ENCODE data around the gene UXT. TPM values are rescaled to one million over a fixed set of nuclear protein-coding genes. Genes with fewer than 3 reads are reported as not detected.
"Not testable (repeated sequence)": the region's sequence is repeated elsewhere in the genome, so short reads cannot be mapped to it uniquely, and the experiment has no call there.

Gene UXT
- polyA plus RNA-seq, 3 donors, result 134 to 213 (median 174) TPM

DNA sequence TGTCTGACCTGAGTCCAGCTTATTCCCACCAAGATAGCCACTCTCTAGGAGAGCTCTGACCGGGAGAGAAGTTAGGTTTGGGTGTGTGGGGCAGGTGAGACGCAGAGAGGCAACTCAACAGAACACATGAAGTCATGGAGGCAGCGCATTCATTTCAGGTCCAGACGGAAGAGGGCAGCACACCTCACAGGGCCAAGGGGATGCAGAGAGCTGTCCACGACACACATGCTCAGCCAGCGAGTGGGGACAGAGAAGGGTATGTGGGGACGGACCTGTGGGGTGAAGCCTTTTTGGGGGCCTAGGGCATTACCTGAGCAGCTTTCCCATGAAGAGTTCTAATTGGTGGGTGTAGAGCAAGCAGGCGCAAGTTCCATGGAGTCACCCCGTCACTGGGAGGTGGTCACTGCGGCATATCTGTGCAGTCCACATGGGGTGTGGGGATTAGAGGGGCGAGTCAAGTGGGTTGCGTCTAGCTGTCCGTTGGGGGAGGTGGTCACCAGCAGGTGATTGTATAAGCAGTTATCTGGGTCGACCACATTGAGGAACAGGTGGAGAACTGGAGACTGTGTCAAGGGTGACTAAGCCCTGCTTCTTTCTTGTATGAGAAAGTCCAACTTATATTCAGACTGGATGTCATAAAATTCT lies 24.3 kb upstream of the UXT start:
- no peaks in the 10 kb centered on the region for H3K27me3 ChIP-seq (ENCODE audit: control insufficient read depth in 2 of 2, insufficient read depth in 2 of 2, low read length in 2 of 2)
- H3K27me3 Mint-ChIP-seq (ENCODE audit: low read depth in 3 of 3), result peaks cover 1 to 11% (median 5%) of the 10 kb centered on the region in 3 donors

DNA sequence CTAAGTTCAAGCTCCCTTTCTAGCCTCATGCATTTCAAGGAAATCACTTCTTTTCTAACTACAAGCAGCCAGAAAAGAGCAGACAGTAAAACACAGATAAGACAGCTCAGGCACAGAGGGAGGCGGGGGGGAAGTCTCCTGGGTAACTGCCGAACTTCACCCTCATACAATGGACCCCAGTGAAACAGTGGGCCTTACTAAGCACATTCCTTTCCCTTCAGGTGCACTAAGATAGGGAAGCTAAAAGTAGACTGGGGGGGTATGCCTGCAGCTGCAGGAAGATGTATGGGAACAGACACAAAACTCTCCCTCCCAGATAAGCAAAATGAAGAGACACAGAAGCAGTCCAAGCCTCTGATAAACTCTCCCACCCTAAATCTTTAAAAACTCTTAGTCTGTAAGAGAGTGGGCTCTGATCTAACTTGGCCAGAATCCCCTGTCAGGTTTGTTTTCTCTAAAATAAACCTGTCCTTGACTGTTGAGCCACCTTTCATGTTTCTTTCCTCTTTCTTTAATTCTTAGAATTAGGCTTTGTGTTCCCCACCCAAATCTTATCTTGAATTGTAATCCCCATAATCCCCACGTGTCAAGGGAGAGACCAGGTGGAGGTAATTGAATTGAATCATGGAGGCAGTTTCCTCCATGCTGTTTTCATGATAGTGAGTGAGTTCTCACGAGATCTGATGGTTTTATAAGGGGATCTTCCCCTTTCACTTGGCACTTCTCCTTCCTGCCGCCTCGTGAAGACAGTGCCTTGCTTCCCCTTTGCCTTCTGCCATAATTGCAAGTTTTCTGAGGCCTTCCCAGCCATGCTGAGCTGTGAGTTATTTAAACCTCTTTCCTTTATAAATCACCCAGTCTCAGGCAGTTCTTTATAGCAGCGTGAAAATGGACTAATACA lies 17.2 kb upstream of the UXT start:
- 0% methylated on average over 1 of the region's 7 CpGs for WGBS (ENCODE audit: insufficient coverage)

More for the DNA sequence above, 24.3 kb upstream of the UXT start:
- Histone ChIP-seq H3K9me3 (replicated peaks in 1 of 2; ENCODE audit: control insufficient read depth in 1 of 2, insufficient read depth in 1 of 2, low read length in 2 of 2) (no peaks in the 10 kb centered on the region), H3K9ac (ENCODE audit: insufficient read depth, low read length, poor library complexity, severe bottlenecking) (no peak overlapping the region), H3K4me1 (ENCODE audit: control insufficient read depth in 1 of 2, insufficient read depth in 2 of 2, low read length in 2 of 2) (no peaks in the 10 kb centered on the region), H3K36me3 (replicated peaks in 1 of 2; ENCODE audit: control insufficient read depth in 1 of 2, insufficient read depth in 2 of 2, low read length in 2 of 2) (no peaks in the 10 kb centered on the region), H3K27ac (ENCODE audit: low read depth in 1 of 2, low read length in 2 of 2) (no peak overlapping the region), H3K4me2 (replicated peaks; ENCODE audit: extremely low read depth, low read length, poor library complexity, severe bottlenecking) (no peak overlapping the region), H3K79me2 (ENCODE audit: insufficient read depth, low read length) (no peaks in the 10 kb centered on the region), H4K20me1 (ENCODE audit: insufficient read depth, low read length) (no peaks in the 10 kb centered on the region), H3K4me3 (replicated peaks in 1 of 3; ENCODE audit: low read depth in 2 of 3, low read length in 3 of 3) (no peak overlapping the region), H2AFZ (ENCODE audit: insufficient read depth, low read depth, low read length, poor library complexity, severe bottlenecking) (no peak overlapping the region)
- intact Hi-C loops (cut with micrococcal nuclease), result no loop called here
- Mint-ChIP-seq H3K27ac (no peak overlapping the region), H3K4me3 (no peak overlapping the region), H3K9me3 (peaks cover 0 to 8% (median 0%) of the 10 kb centered on the region in 7 donors), H3K4me1 (no peaks in the 10 kb centered on the region), H3K36me3 (no peaks in the 10 kb centered on the region)
- 96% methylated on average over 7 of the region's 14 CpGs for WGBS (ENCODE audit: insufficient coverage)
- DNase-seq, result no peak
- TF ChIP-seq, protein P1, sequence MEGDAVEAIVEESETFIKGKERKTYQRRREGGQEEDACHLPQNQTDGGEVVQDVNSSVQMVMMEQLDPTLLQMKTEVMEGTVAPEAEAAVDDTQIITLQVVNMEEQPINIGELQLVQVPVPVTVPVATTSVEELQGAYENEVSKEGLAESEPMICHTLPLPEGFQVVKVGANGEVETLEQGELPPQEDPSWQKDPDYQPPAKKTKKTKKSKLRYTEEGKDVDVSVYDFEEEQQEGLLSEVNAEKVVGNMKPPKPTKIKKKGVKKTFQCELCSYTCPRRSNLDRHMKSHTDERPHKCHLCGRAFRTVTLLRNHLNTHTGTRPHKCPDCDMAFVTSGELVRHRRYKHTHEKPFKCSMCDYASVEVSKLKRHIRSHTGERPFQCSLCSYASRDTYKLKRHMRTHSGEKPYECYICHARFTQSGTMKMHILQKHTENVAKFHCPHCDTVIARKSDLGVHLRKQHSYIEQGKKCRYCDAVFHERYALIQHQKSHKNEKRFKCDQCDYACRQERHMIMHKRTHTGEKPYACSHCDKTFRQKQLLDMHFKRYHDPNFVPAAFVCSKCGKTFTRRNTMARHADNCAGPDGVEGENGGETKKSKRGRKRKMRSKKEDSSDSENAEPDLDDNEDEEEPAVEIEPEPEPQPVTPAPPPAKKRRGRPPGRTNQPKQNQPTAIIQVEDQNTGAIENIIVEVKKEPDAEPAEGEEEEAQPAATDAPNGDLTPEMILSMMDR (IDR thresholded peaks at IDR 0.05), result no peak

More for the DNA sequence above, 17.2 kb upstream of the UXT start:
- H3K27me3 Mint-ChIP-seq (ENCODE audit: low read depth in 3 of 3); H3K4me1 ChIP-seq (ENCODE audit: control insufficient read depth in 1 of 2, insufficient read depth in 2 of 2, low read length in 2 of 2); H3K27me3 ChIP-seq (ENCODE audit: control insufficient read depth in 2 of 2, insufficient read depth in 2 of 2, low read length in 2 of 2); H3K27ac ChIP-seq (ENCODE audit: low read depth in 1 of 2, low read length in 2 of 2); H4K20me1 ChIP-seq (ENCODE audit: insufficient read depth, low read length); H3K4me3 ChIP-seq (replicated peaks in 1 of 3; ENCODE audit: low read depth in 2 of 3, low read length in 3 of 3); intact Hi-C loops (cut with micrococcal nuclease); H3K9me3 ChIP-seq (replicated peaks in 1 of 2; ENCODE audit: control insufficient read depth in 1 of 2, insufficient read depth in 1 of 2, low read length in 2 of 2); H3K4me2 ChIP-seq (replicated peaks; ENCODE audit: extremely low read depth, low read length, poor library complexity, severe bottlenecking); H3K9ac ChIP-seq (ENCODE audit: insufficient read depth, low read length, poor library complexity, severe bottlenecking); H3K4me1 Mint-ChIP-seq; H3K79me2 ChIP-seq (ENCODE audit: insufficient read depth, low read length); H3K36me3 Mint-ChIP-seq; H3K36me3 ChIP-seq (replicated peaks in 1 of 2; ENCODE audit: control insufficient read depth in 1 of 2, insufficient read depth in 2 of 2, low read length in 2 of 2): not testable (repeated sequence)
- H3K27ac Mint-ChIP-seq, result peak overlapping the region in 3 of 7 donors; percentile 33 to 62 (median 38)
- H3K4me3 Mint-ChIP-seq, result peak overlapping the region in 1 of 2 donors; percentile 15
- peak overlapping the region; percentile 15 for H2AFZ ChIP-seq (ENCODE audit: insufficient read depth, low read depth, low read length, poor library complexity, severe bottlenecking)
- H3K9me3 Mint-ChIP-seq, result peaks cover 4 to 28% (median 8%) of the 10 kb centered on the region in 7 donors
- DNase-seq, result peak; percentile 8 to 36 (median 11)

Data from CD14-positive monocyte (primary cell).